HG02763 (cell line): ENCODE measurements around the gene SNX10.

Source experiments
- ATAC-seq: cut with Tn5 transposase; IDR thresholded peaks from one replicate; pipeline ENCODE4 v1.9.1; 2021; ENCODE audit warnings: mild to moderate bottlenecking, moderate library complexity; ENCODE audit not compliant: unreplicated experiment

The SNX10 gene

DNA sequence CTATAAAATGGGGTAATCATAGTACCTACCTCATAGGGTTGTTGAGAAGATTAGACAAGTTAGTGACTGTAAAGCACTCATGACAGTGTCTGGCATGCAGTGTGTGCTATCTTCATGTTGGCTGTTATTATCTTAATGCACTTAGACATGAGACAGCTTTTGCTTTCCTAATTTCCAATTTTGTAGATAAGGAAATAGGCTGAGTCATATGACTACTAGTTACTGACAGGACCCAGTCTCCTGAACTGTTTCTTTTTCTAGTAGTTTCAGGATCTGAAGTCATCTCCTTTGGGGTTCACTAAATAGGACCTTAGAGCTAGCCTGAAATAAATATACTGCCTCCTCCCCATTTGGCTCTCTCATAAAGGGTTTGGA, 74.2 kb downstream of the SNX10 start:
- ATAC-seq: no peak

DNA sequence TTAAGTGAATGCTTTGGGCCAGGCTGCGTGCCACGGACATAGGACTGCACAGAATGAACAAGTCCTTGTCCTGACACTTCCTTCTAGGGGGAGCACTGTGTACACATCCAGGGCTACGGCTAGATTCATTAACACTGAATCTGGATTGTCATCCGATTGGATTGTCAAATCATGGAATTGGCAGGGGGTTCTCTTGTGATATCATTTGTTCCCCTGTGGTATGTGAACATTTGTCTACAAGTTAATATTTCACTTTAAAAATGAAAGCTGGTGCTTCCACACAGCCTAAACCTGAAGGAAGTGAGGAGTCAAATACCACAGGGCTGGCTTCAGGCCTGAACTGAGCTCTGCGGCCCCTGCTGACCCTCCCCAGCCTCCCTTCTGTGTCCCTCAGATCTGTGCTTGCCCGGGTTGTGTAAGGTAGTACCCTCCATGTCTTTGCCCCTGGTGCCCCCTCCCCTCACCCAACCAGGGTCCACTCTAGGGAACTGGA, 75.6 kb downstream of the SNX10 start:
- no peak for ATAC-seq

DNA sequence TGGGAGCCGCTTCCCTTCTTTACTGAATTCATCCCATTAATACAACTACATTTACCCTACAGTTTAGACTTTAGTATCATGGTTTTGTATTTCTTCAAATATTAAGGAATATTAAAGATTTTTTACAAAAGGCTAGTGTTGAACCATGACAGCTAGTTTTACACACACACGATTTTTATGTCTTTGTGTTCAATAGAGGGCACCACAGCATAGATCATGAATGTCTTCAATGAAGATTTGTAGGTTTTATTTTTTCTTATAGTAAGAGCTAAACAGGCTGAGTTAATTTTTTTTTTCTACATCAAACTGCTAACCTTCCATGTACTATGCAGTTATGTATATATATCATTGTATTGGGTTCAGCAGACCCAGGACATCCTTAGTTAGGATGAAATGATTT, 76.9 kb downstream of the SNX10 start:
- no peak for ATAC-seq

DNA sequence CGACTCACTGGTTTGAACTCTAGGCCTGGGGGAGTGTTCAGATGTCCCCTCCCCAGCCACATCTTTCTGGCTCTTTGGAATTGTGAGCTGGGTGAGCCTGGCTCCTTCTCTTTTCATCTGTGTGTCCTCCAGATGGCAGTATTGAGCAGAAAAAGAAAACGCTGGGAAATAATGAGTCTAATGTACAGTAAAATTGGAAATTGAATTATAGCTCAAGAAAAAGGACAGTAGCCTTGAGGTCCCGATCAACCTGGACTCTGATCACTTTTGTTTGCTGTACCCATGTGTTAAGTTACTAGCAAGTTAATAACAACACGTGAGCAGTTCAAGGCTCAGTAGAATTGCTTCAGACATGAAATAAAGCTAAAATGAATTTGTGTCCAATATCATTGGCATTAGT, 77.9 kb downstream of the SNX10 start:
- ATAC-seq: no peak

DNA sequence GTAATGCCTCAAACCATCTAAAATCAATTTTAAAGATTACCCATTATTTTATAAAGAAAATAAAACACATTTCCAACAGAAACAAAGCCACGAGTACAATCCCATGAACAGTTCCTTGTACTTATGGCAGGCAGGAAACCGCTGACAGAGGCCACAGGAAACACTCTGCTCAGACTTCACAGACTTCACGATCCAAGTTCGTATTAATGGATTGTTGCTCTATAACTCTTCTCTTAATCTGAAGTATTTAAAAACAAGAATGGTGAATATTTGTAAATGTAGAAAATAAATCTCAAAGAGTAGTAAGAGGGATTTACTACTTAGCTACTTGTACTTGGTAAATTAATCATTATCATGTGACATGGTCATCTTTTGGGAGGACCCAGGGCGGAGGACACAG, 78.3 kb downstream of the SNX10 start:
- ATAC-seq: no peak

DNA sequence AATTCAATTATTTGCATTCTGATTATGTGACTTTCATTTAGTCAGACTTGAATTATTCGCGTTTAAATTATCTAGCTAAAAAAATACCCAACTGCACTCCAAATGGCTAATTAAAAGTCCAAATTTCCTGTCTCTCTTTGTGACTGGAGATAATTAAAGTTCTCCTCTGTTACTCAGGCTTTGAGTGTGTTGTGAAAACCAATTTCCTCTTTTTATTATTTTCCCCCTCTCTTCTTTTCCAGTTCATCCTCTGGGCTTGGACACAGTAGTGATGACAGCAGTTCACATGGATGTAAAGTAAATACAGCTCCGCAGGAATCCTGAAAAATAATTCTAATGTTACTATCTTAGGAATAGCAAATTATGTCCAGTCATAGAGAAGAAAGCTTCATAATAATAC, 80.6 kb downstream of the SNX10 start:
- ATAC-seq: no peak

DNA sequence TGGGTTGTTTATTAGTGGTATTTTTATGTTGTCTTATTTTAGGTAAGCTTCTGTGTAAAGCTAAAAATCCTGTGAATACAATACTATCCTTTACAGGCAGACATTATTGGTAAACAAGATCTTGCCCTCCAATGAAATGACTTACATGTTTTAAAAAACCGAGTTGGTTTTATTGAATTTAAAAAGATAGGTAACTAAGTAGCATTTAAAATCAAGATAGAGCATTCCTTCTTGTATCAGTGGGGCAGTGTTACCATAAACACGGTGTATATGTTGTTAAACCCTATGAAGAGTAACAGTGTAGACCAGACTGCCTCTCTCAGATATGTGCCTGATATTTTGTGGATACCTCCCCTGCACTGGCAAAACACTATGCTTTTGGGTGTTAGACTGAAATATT, 81.0 kb downstream of the SNX10 start:
- no peak for ATAC-seq

GRCh38 chr7:26374647-26375373, 83.1 kb downstream of the SNX10 start:
- no peak for ATAC-seq

DNA sequence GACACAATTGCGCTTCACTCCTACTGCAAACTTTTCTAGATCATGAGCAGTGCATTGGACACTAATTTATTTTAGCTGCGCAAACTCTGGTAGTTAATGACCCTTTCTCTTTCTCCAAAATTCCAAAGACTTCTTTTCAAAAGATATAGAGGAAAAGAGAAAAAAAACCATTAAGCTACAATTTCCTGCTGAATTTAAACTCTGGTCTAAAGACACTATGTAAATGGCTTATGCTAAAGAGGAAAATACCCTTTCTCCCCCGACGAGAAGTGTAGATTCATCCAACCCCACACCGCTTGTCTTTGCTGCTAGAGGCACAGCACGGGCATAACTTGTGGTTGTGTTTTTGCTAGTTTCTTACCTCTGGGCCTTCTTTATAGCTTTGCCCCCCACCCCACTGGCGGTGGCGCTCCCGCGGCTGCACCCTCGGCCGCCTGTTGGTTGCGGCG, 84.1 kb downstream of the SNX10 start:
- ATAC-seq: no peak

- peak; percentile 41 for ATAC-seq
Observed at GRCh38 chr7:26376175-26376917, 84.7 kb downstream of the SNX10 start.

GRCh38 chr7:26378016-26378415, 86.4 kb downstream of the SNX10 start:
- no peak for ATAC-seq

DNA sequence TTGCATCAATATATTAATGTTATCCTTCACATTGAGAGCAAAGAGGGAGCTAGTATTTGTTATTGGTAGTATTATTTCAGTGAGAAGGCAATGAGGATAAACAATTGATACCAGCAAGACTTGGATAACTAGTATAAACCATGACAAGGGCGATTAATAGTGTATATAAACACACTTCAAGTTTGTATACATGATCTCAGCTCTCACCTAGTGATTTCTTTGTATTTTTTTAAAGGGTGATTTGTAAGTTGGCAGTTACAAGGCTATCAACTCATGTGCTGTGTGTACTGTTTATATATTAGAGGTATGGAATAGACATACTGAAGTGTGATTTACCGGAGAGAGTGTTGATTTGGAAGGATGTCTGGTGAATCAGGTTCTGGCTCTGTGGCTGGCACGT, 88.0 kb downstream of the SNX10 start:
- ATAC-seq: no peak

GRCh38 chr7:26381476-26382353, 90.1 kb downstream of the SNX10 start:
- ATAC-seq: no peak

DNA sequence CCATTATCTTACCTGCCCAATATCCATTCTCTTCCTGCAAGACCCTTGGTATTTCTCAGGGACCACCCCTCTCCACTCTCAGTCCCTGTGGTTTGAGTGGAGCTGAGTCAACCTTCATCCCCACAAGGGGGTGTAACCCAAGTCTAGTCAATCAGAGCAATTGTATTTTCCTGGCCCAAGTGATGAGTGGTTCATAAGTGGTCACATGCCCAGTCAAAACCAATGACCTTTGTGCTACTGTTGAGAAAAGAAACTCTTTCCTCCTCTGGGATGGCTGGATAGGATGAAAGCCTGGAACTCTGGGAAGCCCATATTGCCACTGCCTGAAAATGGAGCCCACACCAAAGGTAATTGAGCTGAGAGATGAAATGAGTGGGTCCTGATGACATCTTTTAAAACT, 93.6 kb downstream of the SNX10 start:
- no peak for ATAC-seq

DNA sequence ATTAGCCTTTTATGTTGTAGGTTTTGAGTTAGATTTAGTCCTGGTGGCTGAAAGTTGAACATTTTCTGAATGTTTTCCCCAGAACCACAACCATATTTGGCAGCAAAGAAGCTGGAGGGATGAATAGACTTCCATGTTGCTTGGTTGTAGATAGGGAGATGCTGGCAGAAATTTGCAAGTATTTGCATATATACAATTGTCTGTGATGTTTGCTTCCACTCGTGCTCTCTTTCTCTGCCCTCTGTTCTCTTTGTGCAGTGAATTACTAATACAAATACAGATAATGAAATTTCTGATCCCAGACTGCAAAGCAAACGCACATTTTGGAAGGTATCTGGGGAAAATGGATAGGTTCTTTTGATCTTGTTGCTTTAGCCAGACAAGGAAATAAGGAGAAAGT, 96.1 kb downstream of the SNX10 start:
- ATAC-seq: no peak

GRCh38 chr7:26388256-26388655, 96.6 kb downstream of the SNX10 start:
- no peak for ATAC-seq

- ATAC-seq: no peak
Observed at GRCh38 chr7:26390016-26390415, 98.4 kb downstream of the SNX10 start.

GRCh38 chr7:26393818-26394217, 102.2 kb downstream of the SNX10 start:
- ATAC-seq: no peak

DNA sequence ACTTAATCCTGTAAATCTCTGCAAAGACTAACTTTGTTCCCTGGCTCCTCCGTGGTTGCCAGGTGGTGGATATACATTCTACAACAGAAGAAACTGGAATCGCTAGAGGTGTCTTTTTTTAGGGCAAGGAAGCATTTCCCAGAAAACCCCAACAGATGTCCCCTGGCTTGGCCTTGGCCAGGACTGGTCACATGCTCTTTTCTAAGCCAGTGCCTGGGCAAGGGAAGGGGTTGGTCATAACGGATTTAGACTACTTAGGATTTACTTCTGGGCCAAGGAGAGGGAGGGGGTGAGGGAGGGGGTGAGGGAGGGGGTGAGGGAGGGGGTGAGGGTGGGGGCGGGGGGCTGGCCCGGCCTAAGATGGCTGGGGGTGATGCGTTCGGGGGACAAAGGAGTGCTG, 105.7 kb downstream of the SNX10 start:
- ATAC-seq: no peak

GRCh38 chr7:26397796-26398426, 106.2 kb downstream of the SNX10 start:
- ATAC-seq: peak; percentile 24

GRCh38 chr7:26398427-26398755, 106.7 kb downstream of the SNX10 start:
- ATAC-seq: peak; percentile 49
